HG03342 (cell line): ENCODE results near the gene CDK4.
A peak's percentile ranks its signal among the peaks of the same experiment; 100 is the strongest.

Source experiments
- ATAC-seq: cut with Tn5 transposase; IDR thresholded peaks from one replicate; pipeline ENCODE4 v1.9.1; 2021; ENCODE audit warnings: mild to moderate bottlenecking, moderate library complexity; ENCODE audit not compliant: unreplicated experiment

The CDK4 gene

DNA sequence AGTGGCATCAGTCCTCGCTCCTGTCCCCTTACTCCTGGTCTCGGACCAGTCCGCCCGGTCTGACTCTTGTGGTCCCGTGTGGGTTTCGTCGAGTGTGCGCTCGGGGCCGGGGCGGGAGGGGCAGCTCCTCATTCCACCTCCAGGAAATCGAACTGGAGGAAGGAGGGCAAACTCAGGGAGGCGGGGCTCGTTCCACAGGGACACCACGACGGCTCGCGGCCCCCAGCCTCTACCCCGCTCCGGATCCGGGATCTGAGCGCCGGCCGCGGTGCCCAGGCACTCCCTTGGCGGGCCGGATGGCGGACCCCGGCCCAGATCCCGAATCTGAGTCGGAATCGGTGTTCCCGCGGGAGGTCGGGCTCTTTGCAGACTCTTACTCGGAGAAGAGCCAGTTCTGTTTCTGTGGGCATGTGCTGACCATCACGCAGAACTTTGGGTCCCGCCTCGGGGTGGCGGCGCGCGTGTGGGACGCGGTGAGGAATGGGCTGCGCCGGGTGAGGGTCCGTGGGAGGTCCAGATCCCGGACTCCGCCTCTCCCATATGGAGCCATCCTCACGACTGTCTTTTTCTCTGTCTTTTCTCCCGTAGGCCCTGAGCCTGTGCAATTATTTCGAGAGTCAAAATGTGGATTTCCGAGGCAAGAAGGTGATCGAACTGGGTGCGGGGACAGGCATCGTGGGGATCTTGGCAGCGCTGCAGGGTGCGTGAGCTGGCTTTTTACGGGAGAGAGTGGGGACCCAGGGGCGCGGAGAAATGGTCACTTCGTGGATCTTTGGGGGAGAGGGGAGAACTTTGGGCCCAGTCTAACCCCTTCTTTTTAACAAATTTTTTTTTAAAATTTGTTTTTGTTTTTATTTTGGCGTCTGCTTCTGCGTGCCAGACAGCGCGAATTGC lies 20.6 kb upstream of the CDK4 start, which contains the start of gene EEF1AKMT3:
TSS of gene EEF1AKMT3 (plus strand) at position 186 of the 894 bp plus-strand sequence. CDS start at position 297, 111 bp downstream.
- peak; percentile 8 for ATAC-seq

DNA sequence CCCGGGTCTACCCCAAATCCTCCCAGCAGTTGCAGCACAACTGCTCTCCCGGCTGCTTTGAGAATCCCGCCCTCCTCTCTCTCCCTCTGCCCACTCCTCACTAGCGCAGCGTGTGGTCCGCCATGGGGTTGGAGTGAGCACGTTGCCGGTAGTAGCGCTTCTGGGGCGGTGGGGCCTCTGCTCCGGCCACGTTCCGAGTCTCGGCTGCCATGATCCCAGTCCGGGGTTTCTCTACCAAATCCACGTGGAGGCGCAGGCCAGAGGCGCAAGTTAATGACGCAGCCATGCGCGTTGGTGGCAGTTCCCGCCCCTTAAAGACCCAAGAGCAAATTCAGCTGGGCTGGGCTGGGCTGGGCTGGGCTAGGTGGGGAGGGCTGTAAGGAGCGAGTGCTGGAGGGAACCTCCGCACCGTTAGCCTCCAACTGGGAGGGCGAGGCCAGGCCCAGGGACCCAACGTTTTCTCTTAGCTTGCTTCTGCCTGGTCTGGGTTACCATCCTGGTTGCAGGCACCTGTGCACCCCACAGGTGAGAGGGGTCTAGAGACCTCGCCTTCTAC lies 19.8 kb upstream of the CDK4 start, which contains the start of gene METTL1:
TSS of gene METTL1 (minus strand) at position 233 of the 556 bp plus-strand sequence. CDS start at position 211, 22 bp downstream.
- peak; percentile 89 for ATAC-seq

DNA sequence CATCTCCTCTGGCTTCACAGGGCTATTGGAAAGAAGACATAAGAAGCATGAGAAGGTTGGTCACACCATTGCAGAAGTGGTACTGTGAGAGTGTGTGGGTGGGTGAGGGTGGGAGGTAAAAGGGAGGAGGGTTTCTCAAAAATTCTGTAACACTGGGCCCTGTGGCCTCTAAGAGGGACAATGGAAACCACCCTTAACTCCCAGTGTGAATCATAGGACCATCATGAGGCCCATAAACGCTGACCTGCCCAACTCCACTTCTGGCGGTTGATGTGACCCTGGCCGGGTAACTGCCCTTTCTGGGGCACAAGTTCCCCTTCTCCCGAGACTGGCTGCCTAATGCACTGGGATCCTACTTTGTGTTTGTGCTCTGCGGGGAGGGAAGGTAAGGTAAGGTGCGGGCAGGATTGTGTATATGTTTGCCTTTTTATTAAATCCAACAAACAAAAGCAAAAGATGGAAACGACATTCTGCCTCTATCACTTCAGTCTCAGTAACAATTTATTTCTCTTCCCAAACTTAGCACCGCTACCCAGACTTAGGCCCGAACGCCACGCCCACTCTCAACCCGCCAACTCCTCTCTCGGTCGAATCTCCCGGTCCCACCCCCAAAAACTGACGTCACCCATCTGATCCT lies 19.2 kb upstream of the CDK4 start:
- peak; percentile 63 for ATAC-seq

DNA sequence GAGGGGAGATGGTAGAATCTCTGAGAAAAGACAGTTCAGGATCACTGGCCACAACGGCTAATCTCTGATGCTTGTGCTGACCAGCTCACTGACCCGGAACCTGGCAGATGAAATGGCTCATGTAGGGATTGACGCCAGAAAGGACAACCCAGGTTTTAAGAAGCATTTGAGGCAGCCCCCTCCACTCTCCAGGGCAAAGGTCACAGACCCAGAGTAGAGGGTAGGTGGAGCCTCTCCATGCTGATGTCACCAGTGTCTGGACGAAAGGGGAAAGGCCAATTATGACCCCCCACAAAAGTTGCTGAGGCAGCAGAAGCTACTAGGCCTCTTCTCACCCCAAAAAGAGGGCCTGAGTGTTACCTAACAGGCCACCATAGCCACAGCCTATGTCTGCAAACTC lies 18.6 kb upstream of the CDK4 start:
- ATAC-seq: no peak

DNA sequence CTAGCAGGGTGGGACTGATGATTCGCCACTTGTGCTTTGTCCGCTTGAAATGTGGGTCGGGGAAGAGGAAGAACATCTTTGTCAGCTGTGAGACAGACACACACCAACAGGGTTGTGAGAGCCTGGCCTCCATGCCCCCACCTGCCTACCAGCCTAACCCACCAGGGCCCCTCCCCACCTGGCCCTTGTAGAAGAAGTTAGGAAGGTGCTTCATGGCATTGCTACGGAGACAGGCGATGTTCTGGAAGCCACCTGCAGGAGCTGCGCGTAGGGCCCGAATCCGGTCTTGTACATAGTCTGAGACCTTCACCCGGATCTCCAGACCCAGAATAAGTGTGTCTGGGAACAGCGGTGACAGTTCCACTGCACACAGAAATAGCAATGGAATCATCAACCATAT lies 17.5 kb upstream of the CDK4 start:
- no peak for ATAC-seq

DNA sequence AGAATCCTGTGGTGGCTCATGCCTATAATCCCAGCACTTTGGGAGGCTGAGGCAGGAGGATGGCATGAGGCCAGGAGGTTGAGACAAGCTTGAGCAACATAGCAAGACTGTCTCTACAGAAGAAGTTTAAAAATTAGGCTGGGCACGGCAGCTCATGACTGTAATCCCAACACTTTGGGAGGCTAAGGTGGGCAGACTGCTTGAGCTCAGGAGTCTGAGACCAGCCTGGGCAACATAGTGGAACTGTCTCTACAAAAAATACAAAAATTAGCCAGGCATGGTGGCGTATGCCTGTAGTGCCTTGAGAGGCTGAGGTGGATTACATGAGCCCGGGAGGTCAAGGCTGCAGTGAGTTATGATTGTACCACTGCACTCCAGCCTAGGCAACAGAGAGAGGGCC lies 15.8 kb upstream of the CDK4 start:
- ATAC-seq: no peak

DNA sequence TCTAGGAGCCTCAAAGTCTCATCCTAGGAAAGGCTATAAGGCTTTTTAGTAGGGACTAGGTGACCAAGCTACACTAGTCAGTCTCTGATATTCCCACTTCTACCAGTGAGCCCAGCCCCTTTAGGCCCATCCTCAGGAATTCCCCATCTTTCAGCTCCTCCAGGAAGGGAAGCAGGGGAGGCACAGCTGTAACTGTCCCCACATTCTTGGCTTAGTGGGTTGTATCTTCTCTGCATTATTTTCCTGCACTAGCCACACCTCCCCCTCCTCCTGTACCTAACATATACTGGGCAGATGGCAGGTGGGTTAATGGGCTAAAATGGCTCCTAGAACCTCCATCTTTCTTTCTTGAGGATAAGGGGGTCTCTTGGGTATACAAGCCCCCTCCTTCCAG lies 15.2 kb upstream of the CDK4 start:
- ATAC-seq: no peak

DNA sequence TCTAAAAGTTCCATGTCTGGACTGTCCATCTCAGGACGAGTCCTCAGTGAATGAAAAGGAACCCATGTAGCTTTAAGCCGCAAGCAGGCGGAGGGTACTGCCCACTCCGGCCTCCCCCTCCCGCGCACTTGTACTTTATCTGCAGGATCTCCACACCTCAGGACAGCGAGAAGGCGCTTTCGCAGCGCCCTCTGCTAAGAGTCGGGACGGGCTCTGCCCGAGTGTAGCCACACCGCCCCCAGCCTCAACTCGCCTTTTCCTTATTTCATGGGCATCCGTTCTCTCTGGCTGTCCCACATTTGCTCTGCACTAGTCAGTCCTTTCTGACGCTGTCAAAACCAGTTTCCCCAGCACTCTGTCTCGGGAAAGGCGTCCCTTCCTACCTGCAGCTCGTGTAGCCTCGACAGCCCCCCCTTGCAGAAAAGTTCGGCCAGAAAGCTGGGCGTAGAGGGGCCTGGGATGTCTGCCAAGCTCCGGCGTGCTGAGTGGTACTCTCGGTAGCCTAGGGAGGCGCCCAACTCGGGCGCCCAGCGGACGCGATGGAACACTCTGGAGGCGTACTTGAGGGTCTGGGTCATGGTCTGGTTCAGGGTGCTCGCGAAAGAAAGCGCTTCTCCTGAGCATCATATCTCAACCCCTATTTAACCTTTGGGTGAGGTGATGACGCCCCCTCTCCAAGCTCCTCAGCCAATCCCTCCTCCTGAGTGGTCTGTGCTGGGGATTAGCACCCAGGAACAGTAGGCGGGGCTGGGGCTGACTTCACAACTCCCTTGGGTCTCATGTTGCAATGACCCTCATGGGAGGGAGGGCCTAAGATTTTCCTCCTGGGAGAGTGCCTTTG lies 14.6 kb upstream of the CDK4 start, which contains the start of gene CYP27B1:
TSS of gene CYP27B1 (minus strand) at position 615 of the 841 bp plus-strand sequence. CDS start at position 578, 37 bp downstream.
- no peak for ATAC-seq

DNA sequence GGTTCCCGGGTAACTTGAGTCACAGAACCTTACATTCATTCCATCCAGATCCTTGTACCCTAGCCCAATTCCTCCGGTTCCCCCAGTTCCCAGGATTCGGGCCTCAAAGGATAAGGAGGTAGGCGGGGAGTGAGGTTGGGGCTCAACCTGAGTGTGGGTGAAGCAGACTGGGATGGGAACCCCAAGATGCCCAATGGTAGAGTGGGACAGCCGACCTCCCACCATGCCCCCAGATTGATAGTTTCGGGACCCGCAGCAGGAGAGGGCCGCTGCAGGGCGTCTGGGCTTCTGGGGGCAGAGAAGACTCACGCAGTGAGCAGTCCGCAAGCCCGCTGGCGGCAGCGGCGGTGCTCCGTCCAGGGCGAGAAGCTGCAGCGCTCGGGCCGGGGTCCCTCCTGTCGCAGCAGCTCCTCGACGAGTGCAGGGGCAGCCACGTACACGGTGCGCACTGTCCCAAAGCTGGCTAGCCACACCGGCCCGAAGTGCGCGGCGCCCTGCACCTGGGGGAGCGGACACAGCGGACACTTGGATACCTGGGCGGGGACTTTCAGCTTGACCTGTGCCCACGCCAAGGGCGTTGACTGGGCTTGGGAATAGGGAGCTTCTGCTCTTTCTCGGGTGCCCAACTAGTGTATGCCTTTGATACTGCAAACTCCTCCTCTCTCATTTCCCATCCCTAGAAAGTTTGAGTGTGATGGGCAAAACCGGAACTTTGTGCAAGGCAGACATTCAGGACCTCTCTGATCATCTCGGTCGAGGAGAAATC lies 13.8 kb upstream of the CDK4 start:
- peak; percentile 4 for ATAC-seq

DNA sequence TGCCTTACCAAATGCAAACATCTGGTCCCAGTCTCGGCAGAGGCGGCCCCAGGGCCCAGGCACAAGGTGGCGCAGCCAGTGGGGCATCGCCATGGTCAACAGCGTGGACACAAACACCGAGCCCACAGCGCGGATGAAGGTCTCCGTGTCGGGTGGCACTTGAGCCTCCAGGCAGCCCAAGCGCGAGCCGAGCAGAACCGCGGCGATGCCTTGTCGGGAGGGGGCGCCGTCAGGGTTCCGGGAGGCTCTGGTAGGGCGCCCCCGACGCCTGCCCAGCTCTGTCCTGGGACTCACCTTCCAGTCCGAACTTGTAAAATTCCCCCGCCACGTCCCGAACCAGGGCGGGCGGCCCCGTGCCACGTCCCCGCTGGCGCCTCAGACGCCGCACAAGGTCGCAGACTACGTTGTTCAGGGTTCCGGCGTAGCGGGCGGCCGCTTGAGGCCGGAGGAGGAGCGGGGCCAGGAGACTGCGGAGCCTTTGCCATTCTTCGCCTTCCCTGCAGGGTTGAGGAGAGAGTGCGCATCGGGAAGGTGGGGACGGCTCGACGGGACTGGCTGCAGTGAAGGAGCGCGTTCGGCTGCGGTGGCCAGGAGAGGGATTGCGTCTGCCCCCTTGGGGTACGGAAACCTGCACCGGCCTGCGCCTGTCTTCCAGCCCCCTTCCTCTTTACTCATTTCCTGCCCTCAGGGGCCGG lies 13.0 kb upstream of the CDK4 start:
- peak; percentile 53 for ATAC-seq

DNA sequence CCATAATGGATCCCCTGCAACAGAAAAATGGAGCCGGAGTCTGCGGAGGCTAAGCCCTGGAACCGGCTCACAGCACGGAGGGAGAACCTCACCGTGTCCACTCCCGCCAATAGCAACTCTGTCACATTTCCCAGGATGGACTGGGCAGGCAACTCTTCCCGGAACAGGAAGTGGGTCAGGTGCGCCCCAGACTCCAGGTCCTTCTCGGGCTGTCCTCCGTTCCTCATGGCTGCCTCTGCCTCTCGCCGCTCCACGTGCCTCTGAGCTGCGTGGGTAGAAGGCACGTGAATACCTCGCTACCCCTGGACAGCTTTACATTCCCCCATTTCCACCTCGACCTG lies 12.5 kb upstream of the CDK4 start:
- peak; percentile 8 for ATAC-seq

DNA sequence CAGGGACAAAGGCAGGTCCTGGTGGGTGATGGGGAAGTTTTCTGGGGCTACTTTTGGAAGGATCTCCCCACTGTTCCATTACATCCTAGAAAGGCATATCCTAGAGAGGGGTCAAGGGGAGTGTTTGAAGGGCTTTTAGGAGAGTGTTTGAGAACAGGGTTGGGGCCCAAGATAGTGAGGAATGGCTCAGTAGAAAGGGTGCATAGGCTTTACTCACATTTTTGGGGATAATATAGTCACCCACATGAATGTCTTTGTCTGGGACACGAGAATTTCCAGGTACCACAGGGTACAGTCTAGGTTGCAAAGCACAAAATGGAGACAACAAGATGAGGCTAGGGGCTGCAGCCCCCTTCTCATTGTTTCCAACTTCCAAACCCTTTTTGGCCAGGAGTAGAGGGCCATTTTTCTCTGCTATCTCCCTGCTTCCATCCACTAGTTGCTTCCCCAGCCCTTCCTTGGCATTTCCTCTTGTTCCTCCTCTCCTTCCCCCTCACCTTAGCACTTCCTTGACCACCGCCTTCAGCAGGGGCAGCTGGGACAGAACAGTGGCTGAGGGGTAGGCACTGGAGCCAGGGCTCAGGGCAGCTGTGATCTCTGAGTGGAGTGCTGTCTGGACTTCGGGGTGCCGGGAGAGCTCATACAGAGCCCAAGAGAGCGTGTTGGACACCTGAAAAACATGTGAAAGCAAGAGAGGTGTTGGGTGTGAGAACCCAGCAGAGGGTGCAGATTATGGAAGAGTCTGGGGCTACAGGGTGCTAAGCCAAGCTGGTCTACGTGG lies 12.0 kb upstream of the CDK4 start:
- no peak for ATAC-seq

DNA sequence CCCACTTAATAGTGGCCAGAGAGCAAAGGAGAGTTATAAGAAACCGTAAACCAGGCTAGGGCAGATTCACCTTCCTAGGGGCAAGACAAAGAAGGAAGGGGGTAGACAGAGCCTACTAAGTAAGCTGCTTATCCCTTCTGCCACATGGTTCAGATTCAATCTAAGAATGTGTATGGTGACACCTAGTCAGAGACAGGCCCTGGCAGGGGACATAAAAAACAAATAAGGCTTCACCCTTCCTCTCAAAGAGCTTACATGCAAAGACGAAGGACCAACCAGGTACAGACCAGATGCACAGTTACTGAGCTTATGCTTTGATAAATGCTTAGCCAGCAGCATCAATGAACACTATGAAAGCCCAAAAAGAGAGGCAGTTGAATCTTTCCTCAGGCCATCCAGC lies 10.4 kb upstream of the CDK4 start:
- no peak for ATAC-seq

DNA sequence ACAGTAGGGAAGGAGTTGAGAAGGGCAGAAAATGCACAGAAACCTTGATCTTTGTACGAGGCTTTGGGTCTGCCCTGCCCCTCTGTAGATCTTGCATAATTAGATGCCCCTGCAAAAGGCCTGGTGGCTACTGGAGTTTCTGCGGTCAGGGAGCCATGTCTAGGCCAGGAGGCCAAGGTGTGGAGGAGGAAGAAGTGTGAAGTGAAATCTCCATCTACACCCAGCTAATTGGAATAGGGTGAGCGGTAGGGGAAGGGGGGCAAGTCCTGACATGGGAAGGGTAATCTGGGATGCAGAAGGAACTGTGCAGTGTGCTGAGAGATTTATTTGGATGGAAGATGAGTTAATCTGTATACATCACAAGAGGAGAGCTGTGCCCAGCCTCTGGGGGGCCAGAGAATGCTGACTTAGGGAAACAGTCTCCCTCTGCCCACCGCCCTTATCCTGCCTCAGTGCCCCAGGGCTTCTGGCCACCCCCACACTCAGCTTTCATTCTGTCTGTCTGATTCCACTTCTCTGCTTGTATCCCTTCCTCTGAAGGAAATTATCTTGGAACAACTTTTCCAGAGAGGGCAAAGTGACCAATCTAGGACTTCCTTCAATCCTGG lies 9.4 kb upstream of the CDK4 start:
- ATAC-seq: no peak

DNA sequence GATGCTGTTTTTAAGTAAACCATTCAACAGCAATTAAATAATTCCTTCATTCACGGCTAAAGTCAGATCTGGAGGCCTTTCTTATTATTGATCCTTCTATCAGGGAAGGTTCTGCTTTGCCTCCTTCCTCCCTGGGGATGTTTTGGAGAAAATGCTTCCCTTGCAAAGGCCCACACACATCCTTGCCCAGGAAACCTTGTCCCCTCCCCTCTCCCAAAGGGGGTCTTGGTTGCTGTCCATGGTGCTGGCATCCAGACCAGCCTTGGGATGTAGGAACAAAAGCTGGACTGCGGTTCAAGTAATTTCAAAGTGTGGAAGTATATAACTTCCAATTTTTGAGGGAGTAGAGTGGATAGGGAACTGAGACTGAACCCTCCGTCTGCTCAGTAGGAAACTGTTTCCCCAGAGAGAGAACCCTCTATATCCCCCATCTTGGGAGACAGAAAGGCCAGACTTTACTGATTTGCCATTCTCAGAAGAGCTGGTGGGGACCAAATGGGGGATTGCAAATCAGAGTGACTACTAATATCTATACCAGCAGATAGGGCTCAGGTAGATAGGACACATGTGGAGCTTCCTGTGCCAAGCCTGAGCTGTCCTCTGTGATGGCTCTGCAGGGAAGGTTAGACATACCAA lies 8.4 kb upstream of the CDK4 start:
- ATAC-seq: no peak

DNA sequence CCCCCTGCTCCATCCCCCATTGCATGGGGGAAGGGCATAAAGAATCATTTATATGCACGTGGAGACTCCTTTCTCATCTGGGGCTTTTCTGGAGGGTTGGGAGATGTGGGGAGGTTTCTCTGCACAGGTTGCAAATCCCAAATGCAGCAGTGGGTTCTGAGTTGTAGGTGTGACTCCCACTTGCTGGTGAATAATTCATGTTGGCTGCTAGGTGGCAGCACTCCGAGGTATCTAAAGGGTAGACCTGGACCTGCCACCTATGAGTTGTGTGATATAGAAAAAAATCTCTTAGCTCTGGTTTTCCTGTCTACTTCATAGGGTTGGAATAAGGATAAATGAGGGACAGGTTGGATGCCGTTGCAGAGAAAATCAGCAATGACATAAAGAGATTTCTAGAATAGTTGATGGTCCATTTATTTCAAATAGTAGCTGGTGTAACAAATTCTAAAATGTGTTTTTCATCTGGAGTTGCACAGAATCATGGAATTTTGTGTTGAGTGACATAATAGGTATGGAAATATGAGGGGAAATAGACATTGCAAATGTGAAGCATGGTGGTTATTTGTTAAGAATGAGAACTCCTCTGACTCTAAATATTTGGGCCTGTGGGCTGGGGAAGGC lies 7.4 kb upstream of the CDK4 start:
- no peak for ATAC-seq

DNA sequence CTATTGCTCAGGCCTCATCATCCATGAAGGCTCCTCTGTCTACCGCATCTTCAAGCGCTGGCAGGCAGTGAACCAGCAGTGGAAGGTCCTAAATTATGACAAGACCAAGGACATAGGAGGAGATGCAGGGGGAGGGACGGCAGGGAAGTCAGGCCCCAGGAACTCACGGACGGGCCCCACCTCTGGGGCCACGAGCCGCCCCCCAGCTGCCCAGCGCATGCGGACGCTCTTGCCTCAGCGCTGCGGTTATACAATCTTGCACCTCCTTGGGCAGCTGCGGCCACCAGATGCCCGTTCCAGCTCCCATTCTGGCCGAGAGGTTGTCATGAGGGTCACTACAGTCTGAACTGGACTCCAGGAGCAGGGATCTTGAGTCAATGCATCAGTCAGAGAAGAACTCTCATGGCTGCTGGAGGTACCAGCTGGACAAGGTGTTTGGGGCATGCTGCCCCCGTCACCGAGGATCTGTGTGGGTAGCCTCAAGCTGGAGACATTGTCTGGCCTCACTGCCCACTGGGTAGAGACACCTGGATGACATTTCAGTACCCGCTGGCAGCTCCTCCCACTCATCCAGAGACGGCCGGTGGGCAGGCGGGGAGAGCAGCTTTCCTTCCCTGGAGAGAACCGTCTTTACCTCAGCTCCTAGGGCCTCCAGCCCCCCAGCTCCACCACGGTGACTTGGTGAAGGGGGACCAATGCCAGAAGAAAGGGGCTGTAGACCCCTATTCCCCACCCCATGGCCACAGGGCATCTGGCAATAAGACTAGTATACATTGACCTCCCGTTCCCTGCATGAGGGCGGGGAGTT lies 6.6 kb upstream of the CDK4 start:
- no peak for ATAC-seq
